GM12872 (cell line): Measurements from ENCODE around the gene PPP1R13B.

Experiments used
- TF ChIP-seq, protein P1 (sequence below): IDR thresholded peaks from 3 replicates; pipeline ENCODE4 v1.5.1; 2011; ENCODE audit warnings: low read depth, mild to moderate bottlenecking, low read length, moderate library complexity; ENCODE audit not compliant: insufficient read depth

PPP1R13B gene

GRCh38 chr14:103861413-103862392 lies 14.3 kb upstream of the PPP1R13B start:
- TF ChIP-seq, protein P1, sequence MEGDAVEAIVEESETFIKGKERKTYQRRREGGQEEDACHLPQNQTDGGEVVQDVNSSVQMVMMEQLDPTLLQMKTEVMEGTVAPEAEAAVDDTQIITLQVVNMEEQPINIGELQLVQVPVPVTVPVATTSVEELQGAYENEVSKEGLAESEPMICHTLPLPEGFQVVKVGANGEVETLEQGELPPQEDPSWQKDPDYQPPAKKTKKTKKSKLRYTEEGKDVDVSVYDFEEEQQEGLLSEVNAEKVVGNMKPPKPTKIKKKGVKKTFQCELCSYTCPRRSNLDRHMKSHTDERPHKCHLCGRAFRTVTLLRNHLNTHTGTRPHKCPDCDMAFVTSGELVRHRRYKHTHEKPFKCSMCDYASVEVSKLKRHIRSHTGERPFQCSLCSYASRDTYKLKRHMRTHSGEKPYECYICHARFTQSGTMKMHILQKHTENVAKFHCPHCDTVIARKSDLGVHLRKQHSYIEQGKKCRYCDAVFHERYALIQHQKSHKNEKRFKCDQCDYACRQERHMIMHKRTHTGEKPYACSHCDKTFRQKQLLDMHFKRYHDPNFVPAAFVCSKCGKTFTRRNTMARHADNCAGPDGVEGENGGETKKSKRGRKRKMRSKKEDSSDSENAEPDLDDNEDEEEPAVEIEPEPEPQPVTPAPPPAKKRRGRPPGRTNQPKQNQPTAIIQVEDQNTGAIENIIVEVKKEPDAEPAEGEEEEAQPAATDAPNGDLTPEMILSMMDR = no peak

DNA sequence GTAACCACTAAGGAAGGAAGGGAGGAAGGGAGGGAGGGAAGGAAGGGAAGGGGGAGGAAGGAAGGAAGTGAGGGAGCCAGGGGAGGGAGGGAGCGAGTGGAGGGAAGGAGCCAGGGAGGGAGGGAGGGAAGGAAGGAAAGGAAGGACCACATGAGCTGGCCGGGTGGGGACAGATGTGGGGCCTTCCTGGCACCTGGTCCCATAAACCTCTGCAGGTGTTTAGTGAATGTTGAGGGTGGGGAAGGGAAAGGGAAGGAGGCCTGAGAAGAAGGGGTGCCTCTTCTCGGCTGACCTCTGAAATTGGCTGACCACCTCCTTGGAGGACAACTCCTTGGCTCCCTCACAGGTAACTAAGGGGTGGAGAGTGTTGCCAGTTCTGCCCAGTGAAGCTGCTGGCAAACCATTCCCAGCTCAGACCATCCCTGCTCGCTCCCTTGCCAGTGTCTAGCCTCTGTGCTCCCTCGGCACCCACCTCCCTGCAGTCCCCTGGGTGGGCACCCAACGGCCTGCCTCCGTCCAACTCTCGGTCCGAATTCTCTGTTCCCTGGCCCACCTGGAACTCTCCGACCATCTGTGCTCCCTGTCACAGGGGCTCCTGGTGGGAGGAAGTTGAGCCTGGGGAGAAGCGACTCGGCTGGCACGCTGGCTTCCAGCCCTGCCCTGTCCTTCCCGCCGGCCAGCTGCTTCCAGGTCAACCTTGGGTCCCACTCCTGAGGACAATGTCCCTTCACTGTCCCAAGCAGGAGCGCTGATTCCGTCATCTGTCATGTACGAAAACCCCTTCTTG lies 12.2 kb upstream of the PPP1R13B start:
- TF ChIP-seq, protein P1 = no peak

- TF ChIP-seq, protein P1 = no peak
These were observed 10.8 kb upstream of the PPP1R13B start for GRCh38 chr14:103858063-103858781.

GRCh38 chr14:103857256-103857655 lies 9.9 kb upstream of the PPP1R13B start:
- TF ChIP-seq, protein P1 = no peak

- TF ChIP-seq, protein P1 = no peak
These were observed 9.2 kb upstream of the PPP1R13B start for GRCh38 chr14:103856607-103857006.

GRCh38 chr14:103856105-103856504 lies 8.7 kb upstream of the PPP1R13B start:
- TF ChIP-seq, protein P1 = no peak

GRCh38 chr14:103855734-103856095 lies 8.3 kb upstream of the PPP1R13B start:
- TF ChIP-seq, protein P1 = no peak
